Astrocyte (in vitro differentiated cells and primary cell): ENCODE measurements around the gene KCNC1. TPM values are rescaled to one million over a fixed set of nuclear protein-coding genes. Genes with fewer than 3 reads are reported as not detected.

Experiments
- DNase-seq: peaks from one replicate; pipeline ENCODE4 v3.0.0-alpha.2; 2010; ENCODE audit warnings: low read depth
- FAIRE-seq: peaks from 2 replicates; lab custom pipeline; 2011; peaks lifted over from hg19 to GRCh38; lab: Jason Lieb, UNC
- H2AFZ ChIP-seq: 2 replicates; pipeline ENCODE4 v1.6.0; 2012; ENCODE audit warnings: low read depth, low read length, inconsistent platforms
- H3K27ac ChIP-seq: 2 replicates; pipeline ENCODE4 v1.5.1; 2011; ENCODE audit warnings: low read depth, low read length, inconsistent platforms
- H3K27me3 ChIP-seq: 2 replicates; pipeline ENCODE4 v1.6.0; 2011; ENCODE audit warnings: low read length, inconsistent platforms; ENCODE audit not compliant: insufficient read depth
- H3K36me3 ChIP-seq: 2 replicates; pipeline ENCODE4 v1.5.1; 2011; ENCODE audit warnings: low read length, inconsistent platforms; ENCODE audit not compliant: insufficient read depth
- H3K4me1 ChIP-seq: 2 replicates; pipeline ENCODE4 v1.5.1; 2011; ENCODE audit warnings: low read length, inconsistent platforms; ENCODE audit not compliant: insufficient read depth
- H3K4me2 ChIP-seq: 2 replicates; pipeline ENCODE4 v1.6.0; 2012; ENCODE audit warnings: low read length, inconsistent platforms
- H3K4me3 ChIP-seq: 2 replicates; pipeline ENCODE4 v1.5.1; 2011; ENCODE audit warnings: low read depth, mild to moderate bottlenecking, low read length, inconsistent platforms; ENCODE audit not compliant: insufficient read depth
- H3K79me2 ChIP-seq: 2 replicates; pipeline ENCODE4 v1.6.0; 2012; ENCODE audit warnings: mild to moderate bottlenecking, low read length, inconsistent platforms; ENCODE audit not compliant: insufficient read depth
- H3K9ac ChIP-seq: 2 replicates; pipeline ENCODE4 v1.6.0; 2012; ENCODE audit warnings: mild to moderate bottlenecking, low read length, inconsistent platforms
- H3K9me3 ChIP-seq: 2 replicates; pipeline ENCODE4 v1.5.1; 2012; ENCODE audit warnings: low read depth, mild to moderate bottlenecking, low read length, inconsistent platforms; ENCODE audit not compliant: insufficient read depth
- H4K20me1 ChIP-seq: 2 replicates; pipeline ENCODE4 v1.6.0; 2012; ENCODE audit warnings: low read length, inconsistent platforms; ENCODE audit not compliant: insufficient read depth
- H3K27ac Mint-ChIP-seq: one replicate; pipeline ENCODE4 v1.8.0; 2021; ENCODE audit warnings: mild to moderate bottlenecking, mixed read lengths; ENCODE audit not compliant: unreplicated experiment
- H3K27me3 Mint-ChIP-seq: one replicate; pipeline ENCODE4 v1.8.0; 2021; ENCODE audit warnings: low read depth, mixed read lengths; ENCODE audit not compliant: unreplicated experiment
- H3K36me3 Mint-ChIP-seq: one replicate; pipeline ENCODE4 v1.8.0; 2021; ENCODE audit warnings: low read depth, mixed read lengths; ENCODE audit not compliant: unreplicated experiment
- H3K4me1 Mint-ChIP-seq: one replicate; pipeline ENCODE4 v1.8.0; 2021; ENCODE audit warnings: low read depth, mixed read lengths; ENCODE audit not compliant: unreplicated experiment
- H3K4me3 Mint-ChIP-seq: one replicate; pipeline ENCODE4 v1.8.0; 2021; ENCODE audit warnings: mild to moderate bottlenecking, moderate library complexity, mixed read lengths; ENCODE audit not compliant: unreplicated experiment
- H3K9me3 Mint-ChIP-seq: one replicate; pipeline ENCODE4 v1.8.0; 2021; ENCODE audit warnings: mild to moderate bottlenecking, mixed read lengths; ENCODE audit not compliant: unreplicated experiment
- CTCF ChIP-seq: IDR thresholded peaks from 2 replicates; pipeline ENCODE4 v1.5.1; 2011; ENCODE audit warnings: low read depth, mild to moderate bottlenecking, inconsistent platforms, low read length, moderate library complexity; ENCODE audit not compliant: insufficient read depth
- EZH2 ChIP-seq: IDR thresholded peaks from 2 replicates; pipeline ENCODE4 v1.6.1; 2012; ENCODE audit warnings: mild to moderate bottlenecking, low read length, inconsistent platforms; ENCODE audit not compliant: insufficient read depth
- total RNA-seq: library from RNA; stranded (reverse); gene quantifications from 2 replicates; pipeline ENCODE4 v1.2.1, GENCODE V29; 2021

KCNC1 gene
- total RNA-seq, 1 donor from 2014 or later = 0.05 TPM

- Mint-ChIP-seq H3K9me3 (peaks cover 4% of the 10 kb centered on the region), H3K4me1 (no peaks in the 10 kb centered on the region), H3K27me3 (peaks cover 42% of the 10 kb centered on the region), H3K36me3 (no peaks in the 10 kb centered on the region), H3K27ac (no peak overlapping the region), H3K4me3 (no peak overlapping the region)
- Histone ChIP-seq H3K4me1 (no peaks in the 10 kb centered on the region), H2AFZ (no peak overlapping the region), H3K9ac (no peak overlapping the region), H3K27ac (no peak overlapping the region), H3K27me3 (no peaks in the 10 kb centered on the region), H3K79me2 (no peaks in the 10 kb centered on the region), H3K9me3 (no peaks in the 10 kb centered on the region), H3K36me3 (no peaks in the 10 kb centered on the region), H3K4me3 (no peak overlapping the region), H3K4me2 (no peak overlapping the region), H4K20me1 (no peaks in the 10 kb centered on the region)
- DNase-seq (no peak), FAIRE-seq (no peak)
- TF ChIP-seq EZH2 (no peak), CTCF (no peak)
Measured at GRCh38 chr11:17777086-17777737, 42.6 kb downstream of the KCNC1 start.

- no peaks in the 10 kb centered on the region for H3K4me1 Mint-ChIP-seq
- FAIRE-seq (no peak), DNase-seq (no peak)
- Histone ChIP-seq H3K79me2 (no peaks in the 10 kb centered on the region), H4K20me1 (no peaks in the 10 kb centered on the region), H3K27me3 (no peaks in the 10 kb centered on the region), H3K9me3 (no peaks in the 10 kb centered on the region), H2AFZ (no peak overlapping the region), H3K4me2 (no peak overlapping the region), H3K4me3 (no peak overlapping the region), H3K36me3 (no peaks in the 10 kb centered on the region), H3K9ac (no peak overlapping the region), H3K27ac (no peak overlapping the region), H3K4me1 (no peaks in the 10 kb centered on the region)
- H3K27ac Mint-ChIP-seq = no peak overlapping the region
- no peaks in the 10 kb centered on the region for H3K36me3 Mint-ChIP-seq
- peaks cover 42% of the 10 kb centered on the region for H3K27me3 Mint-ChIP-seq
- H3K9me3 Mint-ChIP-seq = peaks cover 2% of the 10 kb centered on the region
- TF ChIP-seq EZH2 (no peak), CTCF (no peak)
- H3K4me3 Mint-ChIP-seq = no peak overlapping the region
Measured at GRCh38 chr11:17777738-17778091, 43.1 kb downstream of the KCNC1 start.

GRCh38 chr11:17778352-17778751 is 43.8 kb downstream of the KCNC1 start:
- no peak for FAIRE-seq
- no peak for TF ChIP-seq CTCF
- no peak for TF ChIP-seq EZH2

More at GRCh38 chr11:17778352-17778751, 43.8 kb downstream of the KCNC1 start:
- no peak overlapping the region for H3K27ac Mint-ChIP-seq
- no peak overlapping the region for H3K9ac ChIP-seq
- no peaks in the 10 kb centered on the region for H3K9me3 ChIP-seq
- no peaks in the 10 kb centered on the region for H3K4me1 Mint-ChIP-seq
- H3K27ac ChIP-seq = no peak overlapping the region
- H4K20me1 ChIP-seq = no peaks in the 10 kb centered on the region
- H3K27me3 Mint-ChIP-seq = peaks cover 42% of the 10 kb centered on the region
- no peaks in the 10 kb centered on the region for H3K36me3 Mint-ChIP-seq
- no peaks in the 10 kb centered on the region for H3K4me1 ChIP-seq
- H3K27me3 ChIP-seq = no peaks in the 10 kb centered on the region
- H2AFZ ChIP-seq = no peak overlapping the region
- no peaks in the 10 kb centered on the region for H3K36me3 ChIP-seq
- H3K4me3 Mint-ChIP-seq = no peak overlapping the region
- DNase-seq = no peak
- H3K4me3 ChIP-seq = no peak overlapping the region
- H3K79me2 ChIP-seq = no peaks in the 10 kb centered on the region
- no peak overlapping the region for H3K4me2 ChIP-seq
- H3K9me3 Mint-ChIP-seq = peaks cover 2% of the 10 kb centered on the region
